Activated naive CD8-positive, alpha-beta T cell treated with anti-CD3 and anti-CD28 coated beads, Interleukin-2, amount 50 U/mL, for 24 hours (primary cell): Measurements from ENCODE around the gene CD83.

Experiments
- ATAC-seq: fragments of 150-1000 bp; cut with Tn5 transposase; one replicate; pipeline ENCODE4 v1.10.0; 2021
- DNase-seq: peaks from one replicate; pipeline ENCODE4 v3.0.0; 2021
- H3K27ac Mint-ChIP-seq: one replicate; pipeline ENCODE4 v1.8.0; 2021; ENCODE audit warnings: mild to moderate bottlenecking, mixed read lengths
- H3K27me3 Mint-ChIP-seq: one replicate; pipeline ENCODE4 v1.8.0; 2021; ENCODE audit warnings: mixed read lengths
- H3K36me3 Mint-ChIP-seq: one replicate; pipeline ENCODE4 v1.8.0; 2021; ENCODE audit warnings: low read depth, mixed read lengths
- H3K4me1 Mint-ChIP-seq: one replicate; pipeline ENCODE4 v1.8.0; 2021; ENCODE audit warnings: mixed read lengths
- H3K4me3 Mint-ChIP-seq: one replicate; pipeline ENCODE4 v1.8.0; 2021; ENCODE audit warnings: mild to moderate bottlenecking, moderate library complexity, mixed read lengths
- H3K9me3 Mint-ChIP-seq: one replicate; pipeline ENCODE4 v1.8.0; 2021; ENCODE audit warnings: mixed read lengths

Gene CD83

DNA sequence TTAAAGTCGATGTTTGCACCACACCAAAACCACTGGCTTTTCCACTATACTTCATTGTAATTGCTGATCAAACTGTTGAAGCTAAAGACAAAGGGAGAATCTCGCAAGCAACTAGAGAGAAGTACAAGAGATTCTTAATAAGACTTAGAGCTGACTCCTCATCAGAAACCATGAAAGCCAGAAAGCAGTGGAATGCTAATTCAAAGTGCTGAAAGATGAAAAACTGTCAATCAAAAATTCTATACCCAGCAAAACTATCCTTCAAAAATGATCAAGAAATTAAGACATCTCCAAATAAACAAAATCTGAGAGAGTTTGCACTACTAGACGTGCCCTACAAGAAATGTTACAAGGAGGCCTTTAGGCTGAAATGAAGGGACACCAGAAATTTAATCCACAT, 52.6 kb downstream of the CD83 start:
- H3K9me3 Mint-ChIP-seq, result peaks cover 48% of the 10 kb centered on the region
- no peak for DNase-seq
- no peak for ATAC-seq
- H3K4me1 Mint-ChIP-seq, result no peaks in the 10 kb centered on the region
- no peak overlapping the region for H3K27ac Mint-ChIP-seq
- H3K27me3 Mint-ChIP-seq, result no peaks in the 10 kb centered on the region
- H3K36me3 Mint-ChIP-seq, result peaks cover 13% of the 10 kb centered on the region
- no peak overlapping the region for H3K4me3 Mint-ChIP-seq

- Mint-ChIP-seq H3K27ac (no peak overlapping the region), H3K4me1 (no peaks in the 10 kb centered on the region), H3K4me3 (no peak overlapping the region), H3K36me3 (peaks cover 12% of the 10 kb centered on the region), H3K27me3 (no peaks in the 10 kb centered on the region), H3K9me3 (peaks cover 48% of the 10 kb centered on the region)
- ATAC-seq (no peak), DNase-seq (no peak)
These were observed 55.0 kb downstream of the CD83 start for GRCh38 chr6:14172562-14172961.

- H3K4me1 Mint-ChIP-seq, result no peaks in the 10 kb centered on the region
- H3K27me3 Mint-ChIP-seq, result no peaks in the 10 kb centered on the region
- ATAC-seq (no peak), DNase-seq (no peak)
- no peak overlapping the region for H3K4me3 Mint-ChIP-seq
- H3K9me3 Mint-ChIP-seq, result peaks cover 33% of the 10 kb centered on the region
- H3K36me3 Mint-ChIP-seq, result peaks cover 4% of the 10 kb centered on the region
- H3K27ac Mint-ChIP-seq, result no peak overlapping the region
These were observed 56.7 kb downstream of the CD83 start for GRCh38 chr6:14174226-14174625.

DNA sequence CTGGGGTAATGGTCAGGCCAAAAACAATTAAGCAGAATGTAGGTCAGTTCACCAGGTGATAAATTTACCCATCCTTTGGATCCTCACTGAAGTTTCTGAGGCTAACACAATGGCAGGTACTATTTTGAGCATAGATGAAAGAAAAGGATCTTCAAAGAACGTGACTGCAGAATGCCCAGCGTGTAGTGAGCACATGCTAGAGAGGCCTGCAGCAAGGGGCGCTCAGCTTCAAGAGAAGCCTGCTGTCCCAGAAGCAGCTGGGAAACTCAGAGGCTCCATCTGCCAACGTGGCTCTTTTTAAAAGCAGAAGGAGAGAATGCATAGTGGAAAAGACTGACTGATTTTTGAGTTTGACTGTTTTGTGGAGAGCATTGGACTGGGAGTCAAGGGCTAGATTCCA, 57.4 kb downstream of the CD83 start:
- Mint-ChIP-seq H3K9me3 (peaks cover 25% of the 10 kb centered on the region), H3K4me3 (no peak overlapping the region), H3K36me3 (no peaks in the 10 kb centered on the region), H3K27ac (no peak overlapping the region), H3K4me1 (peaks cover 3% of the 10 kb centered on the region), H3K27me3 (no peaks in the 10 kb centered on the region)
- ATAC-seq (no peak), DNase-seq (no peak)

GRCh38 chr6:14176429-14176828, 58.9 kb downstream of the CD83 start:
- Mint-ChIP-seq H3K4me1 (peaks cover 8% of the 10 kb centered on the region), H3K9me3 (peaks cover 11% of the 10 kb centered on the region), H3K27me3 (no peaks in the 10 kb centered on the region), H3K27ac (no peak overlapping the region), H3K4me3 (no peak overlapping the region), H3K36me3 (no peaks in the 10 kb centered on the region)
- ATAC-seq (no peak), DNase-seq (no peak)

GRCh38 chr6:14177413-14178082, 60.0 kb downstream of the CD83 start:
- no peak overlapping the region for H3K4me3 Mint-ChIP-seq
- no peak overlapping the region for H3K27ac Mint-ChIP-seq

DNA sequence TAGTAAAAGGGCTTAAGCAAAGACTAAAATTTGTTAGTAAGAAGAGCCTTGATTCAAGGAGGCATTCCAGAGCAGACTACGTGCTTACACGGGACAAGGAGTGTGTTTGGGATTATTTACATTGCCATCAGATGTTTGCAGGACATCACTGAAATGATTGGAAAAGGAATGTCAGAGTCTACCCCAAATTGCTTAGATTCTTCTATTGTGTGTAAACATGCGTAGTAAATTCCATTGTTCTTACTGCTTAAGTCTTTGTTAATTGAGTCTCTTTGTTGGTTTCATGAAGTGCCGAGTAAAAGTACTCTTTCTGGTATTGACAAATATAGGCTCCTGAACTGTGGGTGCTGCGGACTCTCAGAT, 60.5 kb downstream of the CD83 start:
- Mint-ChIP-seq H3K4me1 (peaks cover 10% of the 10 kb centered on the region), H3K9me3 (no peaks in the 10 kb centered on the region), H3K4me3 (no peak overlapping the region), H3K27me3 (no peaks in the 10 kb centered on the region), H3K27ac (no peak overlapping the region), H3K36me3 (no peaks in the 10 kb centered on the region)
- no peak for DNase-seq
- no peak for ATAC-seq

More at GRCh38 chr6:14177413-14178082, 60.0 kb downstream of the CD83 start:
- Mint-ChIP-seq H3K9me3 (peaks cover 4% of the 10 kb centered on the region), H3K27me3 (no peaks in the 10 kb centered on the region), H3K4me1 (peaks cover 10% of the 10 kb centered on the region), H3K36me3 (no peaks in the 10 kb centered on the region)
- no peak for DNase-seq
- no peak for ATAC-seq

DNA sequence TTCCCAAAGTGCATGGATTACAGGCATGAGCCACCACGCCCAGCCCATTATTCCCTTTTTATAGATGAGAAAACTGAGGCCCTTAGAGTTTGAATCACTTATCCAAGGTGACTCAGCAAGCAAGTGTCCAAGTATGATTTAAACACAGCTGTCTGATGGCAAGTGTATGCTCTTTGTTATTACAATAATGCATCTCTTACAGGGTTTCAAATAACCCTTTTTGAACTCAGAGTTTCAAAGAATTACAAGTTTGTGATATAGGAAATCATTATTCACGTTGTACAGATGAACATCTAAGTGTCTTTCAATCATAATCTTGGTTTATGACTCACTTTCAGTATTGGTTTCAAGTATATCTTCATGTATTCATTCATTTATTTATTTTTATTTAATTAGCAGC, 63.0 kb downstream of the CD83 start:
- Mint-ChIP-seq H3K27ac (no peak overlapping the region), H3K9me3 (no peaks in the 10 kb centered on the region), H3K4me1 (peaks cover 10% of the 10 kb centered on the region), H3K27me3 (no peaks in the 10 kb centered on the region), H3K4me3 (no peak overlapping the region), H3K36me3 (no peaks in the 10 kb centered on the region)
- ATAC-seq (peak; percentile 65), DNase-seq (no peak)

DNA sequence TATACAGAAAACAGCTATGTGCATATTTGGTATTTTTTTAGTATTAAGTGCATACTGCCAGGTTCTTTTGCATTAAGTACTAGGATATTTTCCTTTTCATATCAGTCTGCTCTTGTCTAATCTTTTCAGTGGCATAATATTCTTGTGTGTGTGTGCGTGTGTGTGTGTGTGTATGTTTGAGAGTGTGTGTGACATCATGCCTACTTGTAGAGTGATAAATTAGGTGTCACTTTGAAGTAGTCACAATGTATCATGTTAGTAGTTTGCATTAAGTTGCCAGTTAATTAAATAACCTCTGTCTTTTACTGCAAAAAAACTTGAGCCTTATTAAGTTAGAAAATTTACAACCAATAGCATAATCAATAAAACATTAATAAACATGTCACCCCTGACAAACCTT, 65.3 kb downstream of the CD83 start:
- H3K36me3 Mint-ChIP-seq, result no peaks in the 10 kb centered on the region
- no peak overlapping the region for H3K27ac Mint-ChIP-seq
- H3K9me3 Mint-ChIP-seq, result no peaks in the 10 kb centered on the region
- DNase-seq, result no peak
- ATAC-seq, result no peak
- no peaks in the 10 kb centered on the region for H3K27me3 Mint-ChIP-seq
- peaks cover 10% of the 10 kb centered on the region for H3K4me1 Mint-ChIP-seq
- H3K4me3 Mint-ChIP-seq, result no peak overlapping the region
